DOHH2 (cell line): ENCODE measurements around the gene EYA2.

ENCODE experiments used
- H3F3A ChIP-seq: fragments of 200-600 bp; sonication (generic), shearing (Covaris generic); 2 replicates; pipeline ENCODE4 v1.6.0; 2016; ENCODE audit warnings: antibody characterized with exemption, mild to moderate bottlenecking; ENCODE audit not compliant: control insufficient read depth, insufficient read depth
- H3K27ac ChIP-seq: fragments of 200-600 bp; sonication (generic); 2 replicates; pipeline ENCODE4 v1.5.1; 2014; ENCODE audit warnings: low read depth, mild to moderate bottlenecking, low read length, moderate library complexity
- H3K27me3 ChIP-seq: fragments of 200-600 bp; sonication (generic); 2 replicates; pipeline ENCODE4 v1.6.1; 2014; ENCODE audit warnings: mild to moderate bottlenecking, low read length, mixed read lengths; ENCODE audit not compliant: control insufficient read depth
- H3K36me3 ChIP-seq: fragments of 200-600 bp; sonication (generic); 2 replicates; pipeline ENCODE4 v1.6.1; 2014; ENCODE audit warnings: mild to moderate bottlenecking, low read length, moderate library complexity, mixed read lengths; ENCODE audit not compliant: control insufficient read depth
- H3K4me1 ChIP-seq: fragments of 200-600 bp; sonication (generic); 2 replicates; pipeline ENCODE4 v1.6.1; 2014; ENCODE audit warnings: mild to moderate bottlenecking, low read length, mixed read lengths; ENCODE audit not compliant: control insufficient read depth
- H3K4me2 ChIP-seq: fragments of 200-600 bp; sonication (generic); 2 replicates; pipeline ENCODE4 v1.6.0; 2014; ENCODE audit warnings: mild to moderate bottlenecking, low read length, moderate library complexity
- H3K4me3 ChIP-seq: fragments of 200-600 bp; sonication (generic); 2 replicates; pipeline ENCODE4 v1.5.1; 2014; ENCODE audit warnings: mild to moderate bottlenecking, low read length, mixed read lengths
- H3K79me2 ChIP-seq: fragments of 200-600 bp; sonication (generic); 2 replicates; pipeline ENCODE4 v1.6.1; 2014; ENCODE audit warnings: mild to moderate bottlenecking, low read length, mixed read lengths; ENCODE audit not compliant: control insufficient read depth
- H3K9me2 ChIP-seq: fragments of 200-600 bp; sonication (generic); replicated peaks from 2 replicates; pipeline ENCODE4 v1.6.1; 2014; ENCODE audit warnings: mild to moderate bottlenecking, low read length, mixed read lengths; ENCODE audit not compliant: control insufficient read depth
- H3K9me3 ChIP-seq: fragments of 200-600 bp; sonication (generic); 2 replicates; pipeline ENCODE4 v1.6.1; 2014; ENCODE audit warnings: antibody characterized with exemption, low read length, mixed read lengths; ENCODE audit not compliant: control insufficient read depth, insufficient read depth
- H4K20me1 ChIP-seq: fragments of 200-600 bp; sonication (generic); 2 replicates; pipeline ENCODE4 v1.6.0; 2014; ENCODE audit warnings: low read depth, mild to moderate bottlenecking, antibody characterized with exemption, low read length, moderate library complexity; ENCODE audit not compliant: control insufficient read depth, insufficient read depth
- EZH2phosphoT487 ChIP-seq: fragments of 200-600 bp; sonication (generic); IDR thresholded peaks from 2 replicates; pipeline ENCODE4 v1.6.1; 2017; ENCODE audit warnings: borderline replicate concordance, mild to moderate bottlenecking, antibody characterized with exemption, low read length, moderate library complexity, mixed read lengths
- TF ChIP-seq, protein P1 (sequence below): fragments of 200-600 bp; sonication (generic); IDR thresholded peaks from one replicate; pipeline ENCODE4 v1.5.1; 2014; ENCODE audit warnings: antibody characterized with exemption, mild to moderate bottlenecking, low read depth, low read length; ENCODE audit not compliant: poor library complexity, severe bottlenecking

The EYA2 gene

DNA sequence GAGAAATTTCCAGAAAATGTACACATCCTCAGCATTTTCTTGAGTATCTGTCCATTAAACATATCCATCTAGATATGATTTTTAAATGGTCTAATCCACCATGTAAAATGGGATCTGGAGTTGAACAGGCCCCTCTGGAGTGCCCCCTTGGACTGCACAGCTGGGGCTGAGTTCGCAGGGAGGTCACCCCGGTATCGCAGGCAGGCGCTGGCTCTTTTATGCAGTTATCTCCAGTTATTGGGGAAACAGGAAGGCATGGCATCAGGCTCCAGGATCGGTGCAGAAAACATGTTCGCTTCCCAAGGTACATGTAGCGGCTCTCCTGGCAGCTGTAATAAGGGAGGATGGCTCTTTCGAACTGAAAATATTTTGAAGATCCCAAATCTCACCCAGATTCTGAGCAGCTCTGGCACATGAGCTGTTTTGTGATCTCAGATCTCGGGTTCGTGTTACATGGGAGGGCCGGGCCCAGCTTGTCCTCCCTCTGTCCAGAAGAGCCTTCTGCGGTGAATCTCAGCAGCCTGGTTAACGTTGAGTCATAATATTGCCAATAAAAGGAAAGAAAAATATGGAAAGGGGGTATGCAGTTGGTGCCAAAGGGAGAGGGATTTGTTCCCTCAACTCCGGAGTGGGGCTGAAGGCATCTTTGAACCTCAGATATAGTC is 167.7 kb downstream of the EYA2 start:
- Histone ChIP-seq H3K27ac (no peak overlapping the region), H3F3A (no peaks in the 10 kb centered on the region), H3K9me3 (peaks cover 13% of the 10 kb centered on the region), H3K79me2 (no peaks in the 10 kb centered on the region), H3K4me1 (no peaks in the 10 kb centered on the region), H3K27me3 (no peaks in the 10 kb centered on the region), H4K20me1 (no peaks in the 10 kb centered on the region), H3K9me2 (no peaks in the 10 kb centered on the region), H3K4me2 (no peak overlapping the region), H3K36me3 (no peaks in the 10 kb centered on the region), H3K4me3 (no peak overlapping the region)
- TF ChIP-seq, protein P1, sequence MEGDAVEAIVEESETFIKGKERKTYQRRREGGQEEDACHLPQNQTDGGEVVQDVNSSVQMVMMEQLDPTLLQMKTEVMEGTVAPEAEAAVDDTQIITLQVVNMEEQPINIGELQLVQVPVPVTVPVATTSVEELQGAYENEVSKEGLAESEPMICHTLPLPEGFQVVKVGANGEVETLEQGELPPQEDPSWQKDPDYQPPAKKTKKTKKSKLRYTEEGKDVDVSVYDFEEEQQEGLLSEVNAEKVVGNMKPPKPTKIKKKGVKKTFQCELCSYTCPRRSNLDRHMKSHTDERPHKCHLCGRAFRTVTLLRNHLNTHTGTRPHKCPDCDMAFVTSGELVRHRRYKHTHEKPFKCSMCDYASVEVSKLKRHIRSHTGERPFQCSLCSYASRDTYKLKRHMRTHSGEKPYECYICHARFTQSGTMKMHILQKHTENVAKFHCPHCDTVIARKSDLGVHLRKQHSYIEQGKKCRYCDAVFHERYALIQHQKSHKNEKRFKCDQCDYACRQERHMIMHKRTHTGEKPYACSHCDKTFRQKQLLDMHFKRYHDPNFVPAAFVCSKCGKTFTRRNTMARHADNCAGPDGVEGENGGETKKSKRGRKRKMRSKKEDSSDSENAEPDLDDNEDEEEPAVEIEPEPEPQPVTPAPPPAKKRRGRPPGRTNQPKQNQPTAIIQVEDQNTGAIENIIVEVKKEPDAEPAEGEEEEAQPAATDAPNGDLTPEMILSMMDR, result no peak
- TF ChIP-seq EZH2phosphoT487, result no peak

DNA sequence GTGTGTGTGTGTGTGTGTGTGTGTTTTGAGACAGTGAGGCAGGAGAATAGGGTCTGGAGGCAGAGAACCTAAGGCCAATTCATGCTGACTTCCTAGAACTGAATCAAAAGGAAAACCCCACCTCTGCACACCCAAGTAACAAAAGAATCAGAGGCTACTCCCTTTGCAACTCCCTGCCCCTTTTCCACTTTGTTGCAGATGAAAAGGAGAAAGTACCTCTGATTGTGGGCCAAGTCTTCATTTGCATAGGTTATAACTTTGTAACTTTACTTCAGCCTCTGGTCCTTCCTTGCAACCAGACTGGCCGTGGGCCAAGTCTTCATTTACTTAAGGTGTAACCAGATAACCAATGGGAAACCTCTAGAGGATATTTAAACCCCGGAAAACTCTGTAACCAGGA is 168.8 kb downstream of the EYA2 start:
- no peaks in the 10 kb centered on the region for H3F3A ChIP-seq
- TF ChIP-seq EZH2phosphoT487, result no peak
- TF ChIP-seq, protein P1, result no peak
- no peaks in the 10 kb centered on the region for H3K9me2 ChIP-seq
- no peak overlapping the region for H3K4me2 ChIP-seq
- no peaks in the 10 kb centered on the region for H3K4me1 ChIP-seq
- no peaks in the 10 kb centered on the region for H3K79me2 ChIP-seq
- H3K27ac ChIP-seq, result no peak overlapping the region
- H3K36me3 ChIP-seq, result no peaks in the 10 kb centered on the region
- no peaks in the 10 kb centered on the region for H4K20me1 ChIP-seq
- peaks cover 19% of the 10 kb centered on the region for H3K9me3 ChIP-seq
- H3K4me3 ChIP-seq, result no peak overlapping the region
- H3K27me3 ChIP-seq, result no peaks in the 10 kb centered on the region

DNA sequence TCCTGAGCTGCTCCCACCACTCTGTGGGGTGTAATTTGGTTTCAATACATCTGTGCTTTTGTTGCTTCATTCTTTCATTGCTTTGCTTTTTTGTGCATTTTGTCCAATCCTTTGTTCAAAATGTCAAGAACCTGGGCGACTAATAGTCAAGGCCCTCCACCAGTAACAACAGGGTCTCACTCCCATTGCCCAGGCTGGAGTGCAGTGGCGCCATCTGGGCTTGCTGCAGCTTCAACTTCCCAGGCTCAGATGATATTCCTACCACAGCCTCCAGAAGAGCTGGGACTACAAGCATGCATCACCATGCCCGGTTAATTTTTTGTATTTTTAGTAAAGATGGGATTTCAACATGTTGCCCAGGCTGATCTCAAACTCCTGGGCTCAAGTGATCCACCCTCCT is 169.2 kb downstream of the EYA2 start:
- Histone ChIP-seq H3F3A (no peaks in the 10 kb centered on the region), H3K4me3 (no peak overlapping the region), H3K4me1 (no peaks in the 10 kb centered on the region), H3K27me3 (no peaks in the 10 kb centered on the region), H3K27ac (no peak overlapping the region), H3K4me2 (no peak overlapping the region), H3K9me3 (peaks cover 19% of the 10 kb centered on the region), H3K9me2 (no peaks in the 10 kb centered on the region), H3K79me2 (no peaks in the 10 kb centered on the region), H3K36me3 (no peaks in the 10 kb centered on the region), H4K20me1 (no peaks in the 10 kb centered on the region)
- TF ChIP-seq EZH2phosphoT487, result no peak
- TF ChIP-seq, protein P1, result no peak
